DOHH2 (cell line): ENCODE measurements around the gene MSL2.
"Not testable (repeated sequence)": the region's sequence is repeated elsewhere in the genome, so short reads cannot be mapped to it uniquely, and the experiment has no call there.

Experiments used
- H3F3A ChIP-seq: fragments of 200-600 bp; sonication (generic), shearing (Covaris generic); 2 replicates; pipeline ENCODE4 v1.6.0; 2016; ENCODE audit warnings: antibody characterized with exemption, mild to moderate bottlenecking; ENCODE audit not compliant: control insufficient read depth, insufficient read depth
- H3K27ac ChIP-seq: fragments of 200-600 bp; sonication (generic); 2 replicates; pipeline ENCODE4 v1.5.1; 2014; ENCODE audit warnings: low read depth, mild to moderate bottlenecking, low read length, moderate library complexity
- H3K27me3 ChIP-seq: fragments of 200-600 bp; sonication (generic); 2 replicates; pipeline ENCODE4 v1.6.1; 2014; ENCODE audit warnings: mild to moderate bottlenecking, low read length, mixed read lengths; ENCODE audit not compliant: control insufficient read depth
- H3K36me3 ChIP-seq: fragments of 200-600 bp; sonication (generic); 2 replicates; pipeline ENCODE4 v1.6.1; 2014; ENCODE audit warnings: mild to moderate bottlenecking, low read length, moderate library complexity, mixed read lengths; ENCODE audit not compliant: control insufficient read depth
- H3K4me1 ChIP-seq: fragments of 200-600 bp; sonication (generic); 2 replicates; pipeline ENCODE4 v1.6.1; 2014; ENCODE audit warnings: mild to moderate bottlenecking, low read length, mixed read lengths; ENCODE audit not compliant: control insufficient read depth
- H3K4me2 ChIP-seq: fragments of 200-600 bp; sonication (generic); 2 replicates; pipeline ENCODE4 v1.6.0; 2014; ENCODE audit warnings: mild to moderate bottlenecking, low read length, moderate library complexity
- H3K4me3 ChIP-seq: fragments of 200-600 bp; sonication (generic); 2 replicates; pipeline ENCODE4 v1.5.1; 2014; ENCODE audit warnings: mild to moderate bottlenecking, low read length, mixed read lengths
- H3K79me2 ChIP-seq: fragments of 200-600 bp; sonication (generic); 2 replicates; pipeline ENCODE4 v1.6.1; 2014; ENCODE audit warnings: mild to moderate bottlenecking, low read length, mixed read lengths; ENCODE audit not compliant: control insufficient read depth
- H3K9me2 ChIP-seq: fragments of 200-600 bp; sonication (generic); replicated peaks from 2 replicates; pipeline ENCODE4 v1.6.1; 2014; ENCODE audit warnings: mild to moderate bottlenecking, low read length, mixed read lengths; ENCODE audit not compliant: control insufficient read depth
- H3K9me3 ChIP-seq: fragments of 200-600 bp; sonication (generic); 2 replicates; pipeline ENCODE4 v1.6.1; 2014; ENCODE audit warnings: antibody characterized with exemption, low read length, mixed read lengths; ENCODE audit not compliant: control insufficient read depth, insufficient read depth
- H4K20me1 ChIP-seq: fragments of 200-600 bp; sonication (generic); 2 replicates; pipeline ENCODE4 v1.6.0; 2014; ENCODE audit warnings: low read depth, mild to moderate bottlenecking, antibody characterized with exemption, low read length, moderate library complexity; ENCODE audit not compliant: control insufficient read depth, insufficient read depth
- EZH2phosphoT487 ChIP-seq: fragments of 200-600 bp; sonication (generic); IDR thresholded peaks from 2 replicates; pipeline ENCODE4 v1.6.1; 2017; ENCODE audit warnings: borderline replicate concordance, mild to moderate bottlenecking, antibody characterized with exemption, low read length, moderate library complexity, mixed read lengths
- TF ChIP-seq, protein P1 (sequence below): fragments of 200-600 bp; sonication (generic); IDR thresholded peaks from one replicate; pipeline ENCODE4 v1.5.1; 2014; ENCODE audit warnings: antibody characterized with exemption, mild to moderate bottlenecking, low read depth, low read length; ENCODE audit not compliant: poor library complexity, severe bottlenecking

The MSL2 gene

DNA sequence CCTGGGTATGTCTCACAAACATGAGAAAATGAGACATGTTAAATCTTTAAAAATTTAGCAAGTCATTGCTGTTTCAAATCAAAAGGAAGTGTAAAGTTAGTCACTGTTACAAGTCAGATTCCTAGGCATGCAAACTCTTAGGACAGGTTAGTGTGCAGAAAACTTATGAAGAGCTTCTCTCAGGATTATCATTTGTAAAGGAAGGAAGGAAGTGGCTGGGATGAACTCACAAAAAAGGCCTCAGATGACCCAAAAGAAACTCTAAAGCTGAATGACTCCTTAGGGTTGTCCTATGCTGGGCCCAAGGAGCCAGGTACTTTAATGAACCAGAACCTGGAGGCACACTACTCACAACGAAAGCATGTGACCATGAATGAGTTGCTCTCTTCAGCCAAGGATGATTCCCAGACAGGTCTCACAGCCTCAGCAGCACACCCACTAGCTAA is 25.0 kb downstream of the MSL2 start:
- Histone ChIP-seq H3K9me3 (no peaks in the 10 kb centered on the region), H3K9me2 (no peaks in the 10 kb centered on the region), H3K4me1 (peaks cover 31% of the 10 kb centered on the region), H4K20me1 (peaks cover 49% of the 10 kb centered on the region), H3K36me3 (no peaks in the 10 kb centered on the region), H3K27ac (no peak overlapping the region), H3K4me2 (no peak overlapping the region), H3K79me2 (peaks cover 100% of the 10 kb centered on the region), H3K4me3 (no peak overlapping the region), H3F3A (no peaks in the 10 kb centered on the region), H3K27me3 (no peaks in the 10 kb centered on the region)
- no peak for TF ChIP-seq EZH2phosphoT487
- TF ChIP-seq, protein P1, sequence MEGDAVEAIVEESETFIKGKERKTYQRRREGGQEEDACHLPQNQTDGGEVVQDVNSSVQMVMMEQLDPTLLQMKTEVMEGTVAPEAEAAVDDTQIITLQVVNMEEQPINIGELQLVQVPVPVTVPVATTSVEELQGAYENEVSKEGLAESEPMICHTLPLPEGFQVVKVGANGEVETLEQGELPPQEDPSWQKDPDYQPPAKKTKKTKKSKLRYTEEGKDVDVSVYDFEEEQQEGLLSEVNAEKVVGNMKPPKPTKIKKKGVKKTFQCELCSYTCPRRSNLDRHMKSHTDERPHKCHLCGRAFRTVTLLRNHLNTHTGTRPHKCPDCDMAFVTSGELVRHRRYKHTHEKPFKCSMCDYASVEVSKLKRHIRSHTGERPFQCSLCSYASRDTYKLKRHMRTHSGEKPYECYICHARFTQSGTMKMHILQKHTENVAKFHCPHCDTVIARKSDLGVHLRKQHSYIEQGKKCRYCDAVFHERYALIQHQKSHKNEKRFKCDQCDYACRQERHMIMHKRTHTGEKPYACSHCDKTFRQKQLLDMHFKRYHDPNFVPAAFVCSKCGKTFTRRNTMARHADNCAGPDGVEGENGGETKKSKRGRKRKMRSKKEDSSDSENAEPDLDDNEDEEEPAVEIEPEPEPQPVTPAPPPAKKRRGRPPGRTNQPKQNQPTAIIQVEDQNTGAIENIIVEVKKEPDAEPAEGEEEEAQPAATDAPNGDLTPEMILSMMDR = no peak

DNA sequence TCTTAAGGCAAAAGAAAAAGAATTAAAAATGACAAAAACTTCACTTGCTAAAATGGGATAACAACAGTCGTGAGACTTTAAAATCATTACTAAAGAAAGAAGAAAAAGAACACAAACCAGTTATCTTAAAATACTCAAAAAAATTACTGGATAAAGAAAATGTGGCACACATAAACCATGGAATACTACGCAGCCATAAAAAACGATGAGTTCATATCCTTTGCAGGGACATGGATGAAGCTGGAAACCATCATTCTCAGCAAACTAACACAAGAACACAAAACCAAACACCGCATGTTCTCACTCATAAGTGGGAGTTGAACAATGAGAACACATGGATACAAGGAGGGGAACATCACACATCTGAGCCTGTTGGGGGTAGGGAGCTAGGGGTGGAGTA is 27.9 kb downstream of the MSL2 start:
- H3F3A ChIP-seq, H3K9me2 ChIP-seq, H3K27ac ChIP-seq, H3K4me3 ChIP-seq, H3K9me3 ChIP-seq, H3K36me3 ChIP-seq, H3K4me2 ChIP-seq, H3K27me3 ChIP-seq: not testable (repeated sequence)
- H3K79me2 ChIP-seq = peaks cover 100% of the 10 kb centered on the region
- peaks cover 39% of the 10 kb centered on the region for H3K4me1 ChIP-seq
- H4K20me1 ChIP-seq = peaks cover 46% of the 10 kb centered on the region

DNA sequence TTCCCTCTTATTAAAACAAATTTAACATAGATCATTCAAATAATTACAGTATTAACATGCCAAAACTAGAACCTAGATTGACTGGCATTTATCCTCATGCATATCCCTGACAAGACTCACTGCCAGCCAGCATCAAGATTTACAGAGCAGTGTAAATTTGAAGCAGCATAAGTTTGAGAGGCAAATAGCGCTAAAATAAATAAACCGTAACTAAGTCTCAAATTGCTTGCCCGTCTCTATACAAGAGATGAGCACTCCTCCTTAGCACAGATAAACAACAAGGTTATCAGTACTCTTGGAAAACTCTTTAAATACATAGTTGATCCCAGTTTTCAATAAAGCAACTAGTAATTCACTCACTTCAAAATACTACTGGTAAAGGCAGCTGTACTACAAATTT is 29.6 kb downstream of the MSL2 start:
- Histone ChIP-seq H3K27me3 (no peaks in the 10 kb centered on the region), H4K20me1 (peaks cover 35% of the 10 kb centered on the region), H3K27ac (no peak overlapping the region), H3K36me3 (no peaks in the 10 kb centered on the region; the same call in 1 of the 2 replicates), H3K4me3 (no peak overlapping the region), H3K4me1 (peaks cover 30% of the 10 kb centered on the region), H3K9me3 (no peaks in the 10 kb centered on the region), H3K79me2 (peaks cover 100% of the 10 kb centered on the region), H3K4me2 (no peak overlapping the region), H3K9me2 (no peaks in the 10 kb centered on the region), H3F3A (no peaks in the 10 kb centered on the region)
- TF ChIP-seq, protein P1 = no peak
- TF ChIP-seq EZH2phosphoT487 = no peak

DNA sequence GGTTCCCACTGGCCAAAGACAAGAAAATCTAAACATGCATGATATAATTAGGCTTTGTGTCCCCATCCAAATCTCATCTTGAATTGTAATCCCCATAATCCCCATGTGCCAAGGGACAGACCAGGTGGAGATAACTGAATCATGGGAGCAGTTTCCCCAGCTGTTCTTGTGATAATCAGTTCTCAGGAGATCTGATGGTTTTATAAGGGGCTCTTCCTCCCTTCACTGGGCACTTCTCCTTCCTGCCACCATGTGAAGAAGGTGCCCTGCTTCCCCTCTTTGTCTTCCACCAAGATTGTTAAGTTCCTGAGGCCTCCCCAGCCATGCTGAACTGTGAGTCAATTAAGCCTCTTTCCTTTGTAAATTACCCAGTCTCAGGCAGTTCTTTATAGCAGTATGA is 32.5 kb downstream of the MSL2 start:
- not testable (repeated sequence) for H3F3A ChIP-seq, H3K36me3 ChIP-seq, H3K4me3 ChIP-seq, H3K27ac ChIP-seq, H3K4me2 ChIP-seq, H3K27me3 ChIP-seq, H3K9me3 ChIP-seq, H3K9me2 ChIP-seq
- H3K4me1 ChIP-seq = peaks cover 25% of the 10 kb centered on the region
- H4K20me1 ChIP-seq = peaks cover 30% of the 10 kb centered on the region
- H3K79me2 ChIP-seq = peaks cover 99% of the 10 kb centered on the region
